IgD-negative memory B cell (primary cell): ENCODE measurements around the gene HYAL3. TPM values are rescaled to one million over a fixed set of nuclear protein-coding genes. Genes with fewer than 3 reads are reported as not detected.

Source experiments
- H3K27ac Mint-ChIP-seq, 3 donors: one replicate each; pipeline ENCODE4 v1.8.0; 2020 to 2022; ENCODE audit warnings: mild to moderate bottlenecking in 3 of 3, mixed read lengths in 3 of 3, moderate library complexity in 1 of 3
- H3K27me3 Mint-ChIP-seq: one replicate; pipeline ENCODE4 v1.8.0; 2021; ENCODE audit warnings: mixed read lengths
- H3K36me3 Mint-ChIP-seq: one replicate; pipeline ENCODE4 v1.8.0; 2020; ENCODE audit warnings: mild to moderate bottlenecking, mixed read lengths
- H3K4me1 Mint-ChIP-seq, 3 donors: one replicate each; pipeline ENCODE4 v1.8.0; 2020 to 2022; ENCODE audit warnings: mixed read lengths in 3 of 3, mild to moderate bottlenecking in 1 of 3
- H3K4me3 Mint-ChIP-seq, 4 donors: one replicate each; pipeline ENCODE4 v1.8.0; 2020 to 2022; ENCODE audit warnings: mild to moderate bottlenecking in 4 of 4, mixed read lengths in 4 of 4, moderate library complexity in 3 of 4
- H3K9me3 Mint-ChIP-seq, 3 donors: one replicate each; pipeline ENCODE4 v1.8.0; 2020 to 2021; ENCODE audit warnings: mixed read lengths in 3 of 3, mild to moderate bottlenecking in 1 of 3
- polyA plus RNA-seq: library from polyadenylated mRNA; unstranded; fragments of 300-500 nt; fragmentation: Illumina TruSeq; gene quantifications from one replicate; pipeline ENCODE4 v1.2.3, GENCODE V29; 2021

The HYAL3 gene
- polyA plus RNA-seq, 1 donor from 2014 or later: 5.3 TPM

GRCh38 chr3:50260027-50260941 is 38.9 kb downstream of the HYAL3 start:
- no peaks in the 10 kb centered on the region for H3K9me3 Mint-ChIP-seq
- no peaks in the 10 kb centered on the region for H3K36me3 Mint-ChIP-seq
- no peaks in the 10 kb centered on the region for H3K27me3 Mint-ChIP-seq
- H3K27ac Mint-ChIP-seq: peak overlapping the region in 2 of 3 donors; percentile 46 to 58
- H3K4me1 Mint-ChIP-seq: peaks cover 0 to 3% (median 3%) of the 10 kb centered on the region in 3 donors
- H3K4me3 Mint-ChIP-seq: peak overlapping the region in 3 of 4 donors; percentile 57 to 84 (median 78)

- Mint-ChIP-seq H3K9me3 (no peaks in the 10 kb centered on the region), H3K36me3 (no peaks in the 10 kb centered on the region), H3K27ac (peak overlapping the region in 2 of 3 donors; percentile 46 to 58), H3K27me3 (no peaks in the 10 kb centered on the region), H3K4me1 (peaks cover 0 to 5% (median 3%) of the 10 kb centered on the region in 3 donors), H3K4me3 (peak overlapping the region in 3 of 4 donors; percentile 56 to 84 (median 58))
Observed at GRCh38 chr3:50259432-50260026, 39.7 kb downstream of the HYAL3 start.

GRCh38 chr3:50258979-50259378 is 40.2 kb downstream of the HYAL3 start:
- H3K4me1 Mint-ChIP-seq: peaks cover 0 to 5% (median 3%) of the 10 kb centered on the region in 3 donors
- H3K9me3 Mint-ChIP-seq: no peaks in the 10 kb centered on the region
- peak overlapping the region in 1 of 3 donors; percentile 58 for H3K27ac Mint-ChIP-seq
- H3K4me3 Mint-ChIP-seq: peak overlapping the region in 1 of 4 donors; percentile 43
- H3K27me3 Mint-ChIP-seq: no peaks in the 10 kb centered on the region
- no peaks in the 10 kb centered on the region for H3K36me3 Mint-ChIP-seq

GRCh38 chr3:50258029-50258680 is 41.0 kb downstream of the HYAL3 start:
- H3K9me3 Mint-ChIP-seq: no peaks in the 10 kb centered on the region
- H3K4me3 Mint-ChIP-seq: no peak overlapping the region
- H3K4me1 Mint-ChIP-seq: peaks cover 0 to 8% (median 3%) of the 10 kb centered on the region in 3 donors
- no peak overlapping the region for H3K27ac Mint-ChIP-seq
- H3K27me3 Mint-ChIP-seq: no peaks in the 10 kb centered on the region
- no peaks in the 10 kb centered on the region for H3K36me3 Mint-ChIP-seq

GRCh38 chr3:50256978-50257890 is 42.0 kb downstream of the HYAL3 start:
- no peak overlapping the region for H3K4me3 Mint-ChIP-seq
- no peaks in the 10 kb centered on the region for H3K9me3 Mint-ChIP-seq
- H3K27me3 Mint-ChIP-seq: no peaks in the 10 kb centered on the region

GRCh38 chr3:50255251-50255615 is 44.0 kb downstream of the HYAL3 start:
- Mint-ChIP-seq H3K27ac (peak overlapping the region in 1 of 3 donors; percentile 71), H3K9me3 (no peaks in the 10 kb centered on the region), H3K4me1 (peaks cover 5 to 14% (median 11%) of the 10 kb centered on the region in 3 donors), H3K36me3 (no peaks in the 10 kb centered on the region), H3K27me3 (no peaks in the 10 kb centered on the region), H3K4me3 (no peak overlapping the region)

More at GRCh38 chr3:50256978-50257890, 42.0 kb downstream of the HYAL3 start:
- peaks cover 0 to 8% (median 3%) of the 10 kb centered on the region in 3 donors for H3K4me1 Mint-ChIP-seq
- H3K36me3 Mint-ChIP-seq: no peaks in the 10 kb centered on the region
- H3K27ac Mint-ChIP-seq: peak overlapping the region in 2 of 3 donors; percentile 67 to 71

- no peaks in the 10 kb centered on the region for H3K36me3 Mint-ChIP-seq
- H3K9me3 Mint-ChIP-seq: no peaks in the 10 kb centered on the region
- no peak overlapping the region for H3K4me3 Mint-ChIP-seq
- peak overlapping the region in 1 of 3 donors; percentile 71 for H3K27ac Mint-ChIP-seq
- no peaks in the 10 kb centered on the region for H3K27me3 Mint-ChIP-seq
- peaks cover 5 to 15% (median 14%) of the 10 kb centered on the region in 3 donors for H3K4me1 Mint-ChIP-seq
Observed at GRCh38 chr3:50254577-50255250, 44.5 kb downstream of the HYAL3 start.

GRCh38 chr3:50251220-50251619 is 48.0 kb downstream of the HYAL3 start:
- Mint-ChIP-seq H3K4me1 (peaks cover 15 to 31% (median 28%) of the 10 kb centered on the region in 3 donors), H3K27me3 (no peaks in the 10 kb centered on the region), H3K4me3 (peak overlapping the region in 2 of 4 donors; percentile 52 to 54), H3K9me3 (no peaks in the 10 kb centered on the region), H3K27ac (peak overlapping the region in 1 of 3 donors; percentile 53), H3K36me3 (no peaks in the 10 kb centered on the region)

- Mint-ChIP-seq H3K27ac (peak overlapping the region in 1 of 3 donors; percentile 40), H3K36me3 (no peaks in the 10 kb centered on the region), H3K4me3 (peak overlapping the region in 1 of 4 donors; percentile 43), H3K9me3 (no peaks in the 10 kb centered on the region), H3K27me3 (no peaks in the 10 kb centered on the region), H3K4me1 (peaks cover 17 to 35% (median 29%) of the 10 kb centered on the region in 3 donors)
Observed at GRCh38 chr3:50250514-50250913, 48.7 kb downstream of the HYAL3 start.

- peaks cover 17 to 40% (median 31%) of the 10 kb centered on the region in 3 donors for H3K4me1 Mint-ChIP-seq
- H3K4me3 Mint-ChIP-seq: no peak overlapping the region
- H3K27ac Mint-ChIP-seq: no peak overlapping the region
- no peaks in the 10 kb centered on the region for H3K36me3 Mint-ChIP-seq
- no peaks in the 10 kb centered on the region for H3K27me3 Mint-ChIP-seq
- no peaks in the 10 kb centered on the region for H3K9me3 Mint-ChIP-seq
Observed at GRCh38 chr3:50249457-50249856, 49.7 kb downstream of the HYAL3 start.

GRCh38 chr3:50248387-50248786 is 50.8 kb downstream of the HYAL3 start:
- Mint-ChIP-seq H3K9me3 (no peaks in the 10 kb centered on the region), H3K27ac (peak overlapping the region in 2 of 3 donors; percentile 41 to 88), H3K27me3 (no peaks in the 10 kb centered on the region), H3K4me3 (peak overlapping the region in 1 of 4 donors; percentile 75), H3K4me1 (peaks cover 21 to 48% (median 38%) of the 10 kb centered on the region in 3 donors), H3K36me3 (no peaks in the 10 kb centered on the region)

GRCh38 chr3:50246517-50246954 is 52.7 kb downstream of the HYAL3 start:
- no peaks in the 10 kb centered on the region for H3K36me3 Mint-ChIP-seq

GRCh38 chr3:50245831-50246516 is 53.2 kb downstream of the HYAL3 start:
- Mint-ChIP-seq H3K9me3 (no peaks in the 10 kb centered on the region), H3K27me3 (no peaks in the 10 kb centered on the region), H3K4me1 (peaks cover 29 to 57% (median 43%) of the 10 kb centered on the region in 3 donors), H3K27ac (peak overlapping the region; percentile 5 to 93 (median 83)), H3K4me3 (peak overlapping the region; percentile 76 to 88 (median 86)), H3K36me3 (no peaks in the 10 kb centered on the region)

More at GRCh38 chr3:50246517-50246954, 52.7 kb downstream of the HYAL3 start:
- no peaks in the 10 kb centered on the region for H3K9me3 Mint-ChIP-seq
- peak overlapping the region; percentile 28 to 93 (median 90) for H3K27ac Mint-ChIP-seq
- H3K27me3 Mint-ChIP-seq: no peaks in the 10 kb centered on the region
- H3K4me3 Mint-ChIP-seq: peak overlapping the region; percentile 76 to 88 (median 86)
- H3K4me1 Mint-ChIP-seq: peaks cover 30 to 58% (median 44%) of the 10 kb centered on the region in 3 donors
